GM18505 (cell line): ENCODE measurements around the gene JMJD7.

ENCODE experiments used
- ATAC-seq: cut with Tn5 transposase; IDR thresholded peaks from one replicate; pipeline ENCODE4 v1.9.1; 2021; ENCODE audit not compliant: unreplicated experiment
- POLR2A ChIP-seq: IDR thresholded peaks from 4 replicates; pipeline ENCODE4 v1.6.1; 2011; ENCODE audit warnings: borderline replicate concordance; ENCODE audit not compliant: insufficient read depth, insufficient read length; ENCODE audit errors: extremely low read depth

Gene JMJD7

GRCh38 chr15:41885841-41886240 is 57.9 kb downstream of the JMJD7 start:
- TF ChIP-seq POLR2A = no peak
- ATAC-seq = no peak

- no peak for TF ChIP-seq POLR2A
- no peak for ATAC-seq
These were observed 58.8 kb downstream of the JMJD7 start for GRCh38 chr15:41886741-41887140.

DNA sequence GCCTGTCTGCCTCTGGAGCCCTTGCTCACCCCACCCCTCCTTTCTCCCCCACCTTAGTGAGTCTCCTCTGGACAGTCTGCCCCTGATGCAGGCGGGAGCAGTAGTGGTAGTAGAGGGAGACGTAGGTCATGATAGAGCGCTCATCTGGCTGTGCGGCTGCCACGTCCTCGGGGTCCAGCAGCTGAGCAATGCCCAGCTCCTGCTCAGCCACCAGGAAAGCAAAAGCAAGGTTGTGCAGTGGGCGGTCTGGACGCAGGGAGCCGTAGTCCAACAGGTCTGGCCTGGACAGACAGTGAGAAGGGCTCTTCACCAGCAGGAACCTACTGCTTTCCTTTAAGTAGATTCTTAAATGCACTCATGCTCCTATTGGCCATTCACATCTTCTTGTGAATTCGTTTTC is 59.3 kb downstream of the JMJD7 start:
- no peak for ATAC-seq
- no peak for TF ChIP-seq POLR2A
